SK-N-SH (cell line): ENCODE data around the gene RBMS1. TPM values are rescaled to one million over a fixed set of nuclear protein-coding genes. Genes with fewer than 3 reads are reported as not detected.

Source experiments
- CTCF ChIA-PET: fragments of 300-600, 350-600 bp; formaldehyde crosslinking; extraction: SDS; loops from one replicate; lab custom pipeline; 2021; lab: Yijun Ruan, JAX
- POLR2A ChIA-PET: fragments of 350-600 bp; sonication (Branson Sonifier 250); formaldehyde crosslinking; extraction: SDS; loops from one replicate; lab custom pipeline; 2020; ENCODE audit warnings: antibody characterized with exemption, inconsistent platforms; lab: Yijun Ruan, JAX
- DNase-seq: peaks from one replicate; pipeline ENCODE4 v3.0.0; 2012
- H2AFZ ChIP-seq: fragments of 200-600 bp; sonication (generic); 2 replicates; pipeline ENCODE4 v1.8.1; 2016; ENCODE audit warnings: antibody characterized with exemption, mild to moderate bottlenecking, low read depth
- H3F3A ChIP-seq: fragments of 200-600 bp; sonication (generic); replicated peaks from 2 replicates; pipeline ENCODE3; 2016; ENCODE audit warnings: antibody characterized with exemption, mild to moderate bottlenecking; ENCODE audit not compliant: insufficient read depth
- H3K27ac ChIP-seq, 2 experiments: fragments of 200-500 bp in 1 of 2; fragments of 200-600 bp in 1 of 2; sonication (Bioruptor generic) in 1 of 2; sonication (generic), shearing (Covaris generic) in 1 of 2; 2 replicates each; pipeline versions ENCODE4 v1.5.1 to v1.6.1; 2014 to 2016; ENCODE audit warnings: low read depth in 2 of 2, inconsistent platforms in 1 of 2, low read length in 1 of 2, mild to moderate bottlenecking in 1 of 2, mixed read lengths in 1 of 2
- H3K27me3 ChIP-seq: fragments of 200-600 bp; sonication (generic), shearing (Covaris generic); 2 replicates; pipeline ENCODE4 v1.6.1; 2016; ENCODE audit warnings: mixed run types; ENCODE audit not compliant: insufficient read depth
- H3K36me3 ChIP-seq, 2 experiments: fragments of 200-500 bp in 1 of 2; fragments of 200-600 bp in 1 of 2; sonication (Bioruptor generic) in 1 of 2; sonication (generic) in 1 of 2; replicated peaks in 1 of 2; 2 replicates each; pipeline versions ENCODE3 to v1.5.1; 2014 to 2016; ENCODE audit warnings: low read length in 1 of 2, mild to moderate bottlenecking in 1 of 2; ENCODE audit not compliant: insufficient read depth in 2 of 2, control insufficient read depth in 1 of 2
- H3K4me1 ChIP-seq, 2 experiments: fragments of 200-500 bp in 1 of 2; fragments of 200-600 bp in 1 of 2; sonication (Bioruptor generic) in 1 of 2; sonication (generic), shearing (Covaris generic) in 1 of 2; 2 replicates each; pipeline versions ENCODE4 v1.5.1 to v1.6.1; 2014 to 2016; ENCODE audit warnings: low read depth in 1 of 2, low read length in 1 of 2, mixed run types in 1 of 2; ENCODE audit not compliant: insufficient read depth in 2 of 2, control insufficient read depth in 1 of 2
- H3K4me2 ChIP-seq: fragments of 200-600 bp; sonication (generic), shearing (Covaris generic); 2 replicates; pipeline ENCODE4 v1.6.1; 2017; ENCODE audit warnings: mixed run types
- H3K4me3 ChIP-seq, 2 experiments: fragments of 200-500 bp in 1 of 2; fragments of 200-600 bp in 1 of 2; sonication (Bioruptor generic) in 1 of 2; sonication (generic), shearing (Covaris generic) in 1 of 2; 2 replicates each; pipeline versions ENCODE4 v1.5.1 to v1.8.1; 2014 to 2016; ENCODE audit warnings: low read depth in 2 of 2, inconsistent platforms in 1 of 2, low read length in 1 of 2, mild to moderate bottlenecking in 1 of 2, mixed read lengths in 1 of 2, moderate library complexity in 1 of 2
- H3K79me2 ChIP-seq: fragments of 200-600 bp; sonication (generic); 2 replicates; pipeline ENCODE4 v1.8.1; 2017; ENCODE audit warnings: mild to moderate bottlenecking; ENCODE audit not compliant: insufficient read depth
- H3K9ac ChIP-seq: fragments of 200-600 bp; sonication (generic); 2 replicates; pipeline ENCODE4 v1.6.1; 2017; ENCODE audit warnings: mixed run types
- H3K9me2 ChIP-seq: fragments of 200-600 bp; sonication (generic); 2 replicates; pipeline ENCODE4 v1.6.1; 2017; ENCODE audit warnings: mixed run types
- H3K9me3 ChIP-seq: fragments of 200-600 bp; sonication (generic); 2 replicates; pipeline ENCODE4 v1.6.1; 2017; ENCODE audit warnings: mixed run types, mild to moderate bottlenecking, moderate library complexity
- H4K20me1 ChIP-seq: fragments of 200-600 bp; sonication (generic); 2 replicates; pipeline ENCODE4 v1.6.1; 2017; ENCODE audit warnings: mild to moderate bottlenecking, mixed run types; ENCODE audit not compliant: insufficient read depth
- CHD2 ChIP-seq: fragments of 150-350 bp; IDR thresholded peaks from 2 replicates; pipeline ENCODE4 v1.6.1; 2018; ENCODE audit warnings: low read length; ENCODE audit not compliant: partially characterized antibody
- ELF1 ChIP-seq: IDR thresholded peaks from 2 replicates; pipeline ENCODE4 v1.4.0; 2012
- EP300 ChIP-seq, 2 experiments: IDR thresholded peaks; 2 replicates each; pipeline versions ENCODE4 v1.4.0 to v1.6.1; 2012; ENCODE audit warnings: borderline replicate concordance in 1 of 2, low read depth in 1 of 2, low read length in 1 of 2
- EZH2phosphoT487 ChIP-seq: fragments of 200-600 bp; sonication (generic); IDR thresholded peaks from 2 replicates; pipeline ENCODE4 v1.6.1; 2017; ENCODE audit warnings: low read depth, mixed run types, mild to moderate bottlenecking, antibody characterized with exemption, moderate library complexity, borderline replicate concordance
- FOSL2 ChIP-seq: IDR thresholded peaks from 2 replicates; pipeline ENCODE4 v1.4.0; 2012; ENCODE audit warnings: low read depth, mild to moderate bottlenecking, moderate library complexity, borderline replicate concordance
- FOXJ3 ChIP-seq: sonication (generic); formaldehyde crosslinking; IDR thresholded peaks from 2 replicates; pipeline ENCODE4 v1.5.1; 2020; ENCODE audit warnings: mild to moderate bottlenecking, missing genetic modification reagents
- MEF2A ChIP-seq: IDR thresholded peaks from 2 replicates; pipeline ENCODE4 v1.4.0; 2012; ENCODE audit warnings: low read depth, borderline replicate concordance
- PBX3 ChIP-seq: IDR thresholded peaks from 2 replicates; pipeline ENCODE4; 2012
- POLR2AphosphoS5 ChIP-seq: IDR thresholded peaks from 2 replicates; pipeline ENCODE4 v1.6.1; 2012; ENCODE audit warnings: low read depth, low read length
- REST ChIP-seq: IDR thresholded peaks from 2 replicates; pipeline ENCODE4 v1.6.1; 2012; ENCODE audit warnings: mild to moderate bottlenecking, low read depth, low read length, moderate library complexity
- RXRA ChIP-seq: IDR thresholded peaks from 2 replicates; pipeline ENCODE4 v1.4.0; 2012; ENCODE audit warnings: low read depth, mild to moderate bottlenecking, borderline replicate concordance
- SMC3 ChIP-seq: IDR thresholded peaks from 2 replicates; pipeline ENCODE4 v1.6.1; 2012; ENCODE audit warnings: low read depth, low read length, improper control_type of control experiment
- TAF1 ChIP-seq: IDR thresholded peaks from 2 replicates; pipeline ENCODE4 v1.6.1; 2012; ENCODE audit warnings: low read depth, mild to moderate bottlenecking, low read length, moderate library complexity, borderline replicate concordance
- TEAD4 ChIP-seq: IDR thresholded peaks from 2 replicates; pipeline ENCODE4 v1.4.0; 2012; ENCODE audit warnings: mild to moderate bottlenecking, borderline replicate concordance; ENCODE audit not compliant: insufficient read depth
- USF1 ChIP-seq: IDR thresholded peaks from 2 replicates; pipeline ENCODE4 v1.4.0; 2012; ENCODE audit warnings: low read depth, borderline replicate concordance
- USF2 ChIP-seq: fragments of 150-350 bp; IDR thresholded peaks from 2 replicates; pipeline ENCODE4 v1.6.1; 2017; ENCODE audit warnings: antibody characterized with exemption, low read length, low read depth, borderline replicate concordance
- WGBS: methylation state at CpG from one replicate; pipeline ENCODE4 v1.1.6; 2017; ENCODE audit warnings: low lambda C conversion rate; 5-methylcytosine and 5-hydroxymethylcytosine counted together
- polyA plus RNA-seq, 3 experiments: library from polyadenylated mRNA; depleted of rRNA; stranded (reverse); fragments of >200 nt; gene quantifications; 2 replicates each; pipeline ENCODE4 v1.2.3, GENCODE V29; 2012

Gene RBMS1
- polyA plus RNA-seq, 1 of the 3 experiments (the other 2 are of a cell fraction) = 56.5 TPM

GRCh38 chr2:160338901-160339685 lies 154.5 kb downstream of the RBMS1 start:
- 50% methylated on average over 5 of the region's 5 CpGs for WGBS
- Histone ChIP-seq H3K9me3 (no peaks in the 10 kb centered on the region), H3K4me2 (0 out of 2 replicates have a peak overlapping the region, but pooled peaks have one; percentile 2), H3F3A (peaks cover 20% of the 10 kb centered on the region), H4K20me1 (peaks cover 76% of the 10 kb centered on the region), H2AFZ (no peak overlapping the region), H3K4me3 (no peak overlapping the region), H3K9ac (no peak overlapping the region; the same call in 1 of the 2 replicates), H3K27me3 (no peaks in the 10 kb centered on the region), H3K79me2 (peaks cover 100% of the 10 kb centered on the region), H3K9me2 (no peaks in the 10 kb centered on the region), H3K36me3 (peaks cover 2 to 7% of the 10 kb centered on the region in 2 experiments), H3K27ac (peak overlapping the region; percentile 39 to 52; a peak in 2 of 4 replicates), H3K4me1 (peaks cover 20 to 50% of the 10 kb centered on the region in 2 experiments; a peak in 3 of 4 replicates)
- ChIA-PET POLR2A (no interaction called here), CTCF (interaction anchor here (0.6 to 2.4 kb wide), 6 partner anchors 14 to 725 kb away, joined by 3 to 7 read pairs (median 4); no protein-coding TSS in a partner anchor)
- no peak for DNase-seq
- no peak for TF ChIP-seq PBX3
- no peak for TF ChIP-seq MEF2A
- no peak for TF ChIP-seq TEAD4
- TF ChIP-seq FOSL2 = no peak
- TF ChIP-seq REST = no peak
- no peak for TF ChIP-seq ELF1
- TF ChIP-seq EZH2phosphoT487 = no peak

GRCh38 chr2:160337728-160338127 lies 155.9 kb downstream of the RBMS1 start:
- 57% methylated on average over 3 of the region's 3 CpGs for WGBS
- TF ChIP-seq EP300 (IDR thresholded peaks at IDR 0.05; ENCODE audit: borderline replicate concordance in 1 of 2, low read depth in 1 of 2, low read length in 1 of 2) (no peak), FOSL2 (no peak), USF1 (no peak), CHD2 (no peak), USF2 (no peak), TAF1 (no peak), RXRA (no peak), SMC3 (no peak), MEF2A (no peak), FOXJ3 (no peak), POLR2AphosphoS5 (no peak)
- H3K79me2 ChIP-seq = peaks cover 100% of the 10 kb centered on the region
- H3K9ac ChIP-seq = no peak overlapping the region
- no peaks in the 10 kb centered on the region for H3K27me3 ChIP-seq
- H4K20me1 ChIP-seq = peaks cover 89% of the 10 kb centered on the region
- H3K36me3 ChIP-seq = peaks cover 2 to 7% of the 10 kb centered on the region in 2 experiments
- no peak overlapping the region for H3K4me2 ChIP-seq
- H2AFZ ChIP-seq = no peak overlapping the region
- no peaks in the 10 kb centered on the region for H3K9me3 ChIP-seq
- H3K27ac ChIP-seq = no peak overlapping the region
- H3F3A ChIP-seq = peaks cover 24% of the 10 kb centered on the region
- no peak for DNase-seq
- no peak overlapping the region for H3K4me3 ChIP-seq
- ChIA-PET CTCF (interaction anchor here (1.0 to 2.5 kb wide), 5 partner anchors 12 to 633 kb away, joined by 3 to 8 read pairs (median 3); no protein-coding TSS in a partner anchor), POLR2A (no interaction called here)
- H3K4me1 ChIP-seq = peaks cover 15 to 39% of the 10 kb centered on the region in 2 experiments; a peak in 3 of 4 replicates
- H3K9me2 ChIP-seq = no peaks in the 10 kb centered on the region
